Measurements from ENCODE around the gene LRP11. TPM values are rescaled to one million over a fixed set of nuclear protein-coding genes. Genes with fewer than 3 reads are reported as not detected.

LRP11 gene
- polyA plus RNA-seq, 3 donors = 0.20 to 0.41 (median 0.32) TPM

- Mint-ChIP-seq H3K9me3 (peaks cover 0 to 3% (median 0%) of the 10 kb centered on the region in 7 donors), H3K27me3 (ENCODE audit: low read depth in 3 of 3) (peaks cover 0 to 4% (median 2%) of the 10 kb centered on the region in 3 donors), H3K27ac (no peak overlapping the region), H3K4me3 (no peak overlapping the region), H3K4me1 (peaks cover 14% of the 10 kb centered on the region), H3K36me3 (no peaks in the 10 kb centered on the region)
- Histone ChIP-seq H3K4me2 (replicated peaks; ENCODE audit: extremely low read depth, low read length, poor library complexity, severe bottlenecking) (no peak overlapping the region), H3K27me3 (ENCODE audit: control insufficient read depth in 2 of 2, insufficient read depth in 2 of 2, low read length in 2 of 2) (no peaks in the 10 kb centered on the region), H3K79me2 (ENCODE audit: insufficient read depth, low read length) (no peaks in the 10 kb centered on the region), H4K20me1 (ENCODE audit: insufficient read depth, low read length) (no peaks in the 10 kb centered on the region), H2AFZ (ENCODE audit: insufficient read depth, low read depth, low read length, poor library complexity, severe bottlenecking) (no peak overlapping the region), H3K9ac (ENCODE audit: insufficient read depth, low read length, poor library complexity, severe bottlenecking) (no peak overlapping the region), H3K4me1 (ENCODE audit: control insufficient read depth in 1 of 2, insufficient read depth in 2 of 2, low read length in 2 of 2) (peaks cover 0 to 14% of the 10 kb centered on the region in 2 donors), H3K36me3 (replicated peaks in 1 of 2; ENCODE audit: control insufficient read depth in 1 of 2, insufficient read depth in 2 of 2, low read length in 2 of 2) (no peaks in the 10 kb centered on the region), H3K27ac (ENCODE audit: low read depth in 1 of 2, low read length in 2 of 2) (no peak overlapping the region), H3K4me3 (replicated peaks in 1 of 3; ENCODE audit: low read depth in 2 of 3, low read length in 3 of 3) (no peak overlapping the region), H3K9me3 (replicated peaks in 1 of 2; ENCODE audit: control insufficient read depth in 1 of 2, insufficient read depth in 1 of 2, low read length in 2 of 2) (no peaks in the 10 kb centered on the region)
- no peak for TF ChIP-seq CTCF (IDR thresholded peaks at IDR 0.05)
- 89% methylated on average over 2 of the region's 3 CpGs for WGBS (ENCODE audit: insufficient coverage)
- intact Hi-C loops (cut with micrococcal nuclease) = no loop called here
- no peak for DNase-seq
Observed at GRCh38 chr6:149891259-149891658, 27.1 kb upstream of the LRP11 start.

GRCh38 chr6:149890629-149891045 is 26.5 kb upstream of the LRP11 start:
- H2AFZ ChIP-seq (ENCODE audit: insufficient read depth, low read depth, low read length, poor library complexity, severe bottlenecking) = no peak overlapping the region
- intact Hi-C loops (cut with micrococcal nuclease) = no loop called here

More at GRCh38 chr6:149890629-149891045, 26.5 kb upstream of the LRP11 start:
- peaks cover 0 to 8% of the 10 kb centered on the region in 2 donors for H3K4me1 ChIP-seq (ENCODE audit: control insufficient read depth in 1 of 2, insufficient read depth in 2 of 2, low read length in 2 of 2)
- no peaks in the 10 kb centered on the region for H3K36me3 ChIP-seq (replicated peaks in 1 of 2; ENCODE audit: control insufficient read depth in 1 of 2, insufficient read depth in 2 of 2, low read length in 2 of 2)
- Mint-ChIP-seq H3K4me3 (no peak overlapping the region), H3K27me3 (ENCODE audit: low read depth in 3 of 3) (peaks cover 0 to 4% (median 2%) of the 10 kb centered on the region in 3 donors), H3K36me3 (no peaks in the 10 kb centered on the region), H3K27ac (no peak overlapping the region), H3K4me1 (peaks cover 8% of the 10 kb centered on the region), H3K9me3 (peaks cover 0 to 3% (median 0%) of the 10 kb centered on the region in 7 donors)
- H3K9me3 ChIP-seq (replicated peaks in 1 of 2; ENCODE audit: control insufficient read depth in 1 of 2, insufficient read depth in 1 of 2, low read length in 2 of 2) = no peaks in the 10 kb centered on the region
- WGBS (ENCODE audit: insufficient coverage) = 100% methylated on average over 1 of the region's 6 CpGs
- H4K20me1 ChIP-seq (ENCODE audit: insufficient read depth, low read length) = no peaks in the 10 kb centered on the region
- no peak overlapping the region for H3K4me2 ChIP-seq (replicated peaks; ENCODE audit: extremely low read depth, low read length, poor library complexity, severe bottlenecking)
- H3K4me3 ChIP-seq (replicated peaks in 1 of 3; ENCODE audit: low read depth in 2 of 3, low read length in 3 of 3) = no peak overlapping the region
- TF ChIP-seq CTCF (IDR thresholded peaks at IDR 0.05) = no peak
- DNase-seq = no peak
- no peak overlapping the region for H3K9ac ChIP-seq (ENCODE audit: insufficient read depth, low read length, poor library complexity, severe bottlenecking)
- H3K27me3 ChIP-seq (ENCODE audit: control insufficient read depth in 2 of 2, insufficient read depth in 2 of 2, low read length in 2 of 2) = no peaks in the 10 kb centered on the region
- H3K27ac ChIP-seq (ENCODE audit: low read depth in 1 of 2, low read length in 2 of 2) = no peak overlapping the region
- no peaks in the 10 kb centered on the region for H3K79me2 ChIP-seq (ENCODE audit: insufficient read depth, low read length)
